ENCODE measurements around the gene RNF207. TPM values are rescaled to one million over a fixed set of nuclear protein-coding genes. Genes with fewer than 3 reads are reported as not detected.

Gene RNF207
- total and polyA plus RNA-seq, 2 of the 8 experiments (the other 6 are each of a cell fraction or from before 2014, with no cell fraction given) = 3.9 to 5.4 TPM

GRCh38 chr1:6260433-6260934, 54.6 kb downstream of the RNF207 start:
- peak; percentile 35 for TF ChIP-seq KDM4A (IDR thresholded peaks at IDR 0.05; ENCODE audit: low read depth, low read length, severe bottlenecking)
- TF ChIP-seq RBBP5 (IDR thresholded peaks at IDR 0.05; ENCODE audit: borderline replicate concordance, low read depth, low read length) = 0 out of 2 replicates have a peak, but pooled peaks have one; percentile 55
- TF ChIP-seq EP300 (IDR thresholded peaks at IDR 0.05; ENCODE audit: borderline replicate concordance in 1 of 2, low read depth in 2 of 2, low read length in 2 of 2) = no peak
- TF ChIP-seq ASH2L (IDR thresholded peaks at IDR 0.05; ENCODE audit: low read length) = peak; percentile 16
- 0 out of 4 replicates have a peak, but pooled peaks of 1 of the 2 experiments have one; percentile 12 for TF ChIP-seq HDAC2 (IDR thresholded peaks at IDR 0.05; ENCODE audit: borderline replicate concordance in 1 of 2, low read depth in 2 of 2, low read length in 2 of 2)
- 0 out of 2 replicates have a peak, but pooled peaks have one; percentile 41 for TF ChIP-seq PHF8 (conservative IDR thresholded peaks at IDR 0.05; ENCODE audit: low read depth, low read length)
- Histone ChIP-seq H3K56ac (replicated peaks; ENCODE audit: insufficient read length, low read depth, low read length) (no peak overlapping the region), H3K4ac (replicated peaks; ENCODE audit: insufficient read length, low read depth, low read length) (no peak overlapping the region), H2AFZ (ENCODE audit: low read length) (no peak overlapping the region), H2BK5ac (ENCODE audit: low read depth, low read length) (no peak overlapping the region), H3K23ac (ENCODE audit: insufficient read length) (no peak overlapping the region), H2BK12ac (ENCODE audit: low read depth, low read length) (no peak overlapping the region), H3K79me1 (ENCODE audit: low read depth, low read length) (no peaks in the 10 kb centered on the region), H3K27me3 (replicated peaks in 1 of 4; ENCODE audit: control insufficient read depth in 3 of 4, extremely low read depth in 1 of 4, insufficient read depth in 3 of 4, low read length in 3 of 4) (peaks cover 0 to 20% (median 13%) of the 10 kb centered on the region in 4 experiments; a peak in 3 of 7 replicates), H3K9me3 (ENCODE audit: insufficient read depth in 2 of 2, low read depth in 1 of 2, low read length in 1 of 2) (no peaks in the 10 kb centered on the region), H3K36me3 (ENCODE audit: control insufficient read depth in 2 of 4, insufficient read depth in 4 of 4, low read length in 3 of 4) (no peaks in the 10 kb centered on the region), H3K4me1 (replicated peaks in 1 of 4; ENCODE audit: control insufficient read depth in 3 of 4, insufficient read depth in 4 of 4, low read length in 3 of 4) (peaks cover 0 to 13% (median 3%) of the 10 kb centered on the region in 4 experiments; a peak in 6 of 7 replicates), H4K5ac (ENCODE audit: insufficient read length, low read depth, low read length) (no peak overlapping the region), H2AK5ac (ENCODE audit: low read depth, low read length) (no peak overlapping the region), H2BK120ac (replicated peaks; ENCODE audit: low read depth, low read length) (no peak overlapping the region), H3K4me2 (ENCODE audit: insufficient read depth in 1 of 2, low read depth in 2 of 2, low read length in 2 of 2) (peak overlapping the region; percentile 67 to 70), H2BK15ac (ENCODE audit: low read length) (no peak overlapping the region), H4K8ac (ENCODE audit: extremely low read depth, insufficient read depth, low read length) (peak overlapping the region; percentile 65; the same call in 1 of the 2 replicates), H3K79me2 (ENCODE audit: control insufficient read depth in 1 of 2, insufficient read depth in 2 of 2, low read length in 2 of 2) (no peaks in the 10 kb centered on the region), H4K20me1 (replicated peaks in 1 of 2; ENCODE audit: control insufficient read depth in 1 of 2, insufficient read depth in 2 of 2, low read length in 2 of 2) (peaks cover 13 to 22% of the 10 kb centered on the region in 2 experiments), H3K27ac (ENCODE audit: low read depth, low read length) (no peak overlapping the region), H3K4me3 (ENCODE audit: extremely low read depth in 1 of 4, insufficient read depth in 2 of 4, low read depth in 3 of 4, low read length in 4 of 4) (peak overlapping the region; percentile 45 to 86 (median 50)), H2BK20ac (ENCODE audit: low read length) (no peak overlapping the region), H3K18ac (ENCODE audit: extremely low read depth, low read length) (no peak overlapping the region; the same call in 1 of the 2 replicates), H3K23me2 (ENCODE audit: low read depth, low read length) (peaks cover 7% of the 10 kb centered on the region; the same call in 1 of the 2 replicates), H3K14ac (ENCODE audit: insufficient read length) (no peak overlapping the region), H3K9ac (replicated peaks in 1 of 4; ENCODE audit: extremely low read depth in 1 of 4, low read depth in 3 of 4, low read length in 3 of 4) (no peak overlapping the region), H4K91ac (replicated peaks; ENCODE audit: insufficient read length, low read length) (no peak overlapping the region)
- no CpG with 5 or more reads among the region's 61 CpGs for WGBS, 2 experiments (ENCODE audit: extremely low coverage in 1 of 2, insufficient coverage in 1 of 2, insufficient read length in 1 of 2, insufficient replicate concordance in 2 of 2, low coverage in 1 of 2, low lambda C conversion rate in 2 of 2, missing lambda C conversion rate in 1 of 2)
- FAIRE-seq (no peak), DNase-seq (ENCODE audit: low read depth in 1 of 2, low spot score in 2 of 2) (peak in 1 of 2 experiments; percentile 73)
- POLR2A ChIA-PET (ENCODE audit: partially characterized antibody) = interaction anchor here (1.3 to 2.8 kb wide), 2 partner anchors 12 to 16 kb away, joined by 3 to 17 read pairs; partner anchors contain the start of gene HES3
- CTCF ChIA-PET (ENCODE audit: partially characterized antibody) = interaction anchor here (2.3 to 3.1 kb wide), 4 partner anchors 14 to 97 kb away, joined by 8 to 25 read pairs (median 14); no protein-coding TSS in a partner anchor
